T follicular helper cell (primary cell): ENCODE results near the gene BCL6.

Experiments used
- DNase-seq: peaks from one replicate; pipeline ENCODE4 v3.0.0-alpha.2; 2020; ENCODE audit warnings: low read depth

The BCL6 gene

DNA sequence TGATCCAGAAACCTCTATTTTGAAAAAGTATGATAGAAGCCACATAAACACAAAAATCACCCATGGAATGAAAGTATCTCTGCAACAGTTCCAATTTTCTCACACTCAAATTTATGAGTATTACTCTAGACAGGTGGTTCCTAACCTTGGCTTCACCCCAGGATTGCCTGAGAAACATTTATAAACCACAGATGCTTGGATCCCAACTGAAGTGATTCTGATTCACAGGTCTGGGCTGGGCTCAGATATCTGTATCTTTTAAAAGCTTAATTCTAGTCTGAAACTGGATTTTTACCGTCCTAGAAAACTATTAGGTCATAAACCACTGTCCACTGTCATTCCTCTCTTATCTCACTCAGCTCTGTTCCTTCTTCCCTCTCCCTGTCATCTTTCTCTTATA, 67.7 kb downstream of the BCL6 start:
- DNase-seq = no peak

DNA sequence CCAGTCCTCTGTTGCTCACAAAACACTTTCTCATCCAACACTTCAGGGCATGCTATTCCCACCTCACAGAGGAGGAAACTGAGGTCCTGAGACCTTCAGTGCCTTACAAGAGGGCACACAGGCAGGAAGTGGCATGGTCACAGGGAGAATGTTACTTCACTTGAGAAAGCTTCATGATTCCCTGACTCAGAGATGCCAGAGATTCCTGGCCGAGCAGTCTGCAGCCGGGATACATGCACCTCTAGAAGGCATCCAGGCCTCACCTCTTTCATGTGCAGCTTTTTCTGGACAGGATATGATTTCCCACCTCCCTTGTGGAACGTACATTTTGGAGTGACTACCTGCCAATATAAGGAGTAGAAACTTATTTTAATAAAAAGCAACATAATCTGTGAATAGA, 72.3 kb downstream of the BCL6 start:
- DNase-seq = no peak
